Activated CD4-positive, alpha-beta T cell treated with anti-CD3 and anti-CD28 coated beads, Interleukin-2, amount 50 U/mL, for 4 hours (primary cell): ENCODE data around the gene LIPJ.

Source experiments
- DNase-seq, 2 experiments: peaks; one replicate each; pipeline ENCODE4 v3.0.0-alpha.2; 2020

The LIPJ gene

DNA sequence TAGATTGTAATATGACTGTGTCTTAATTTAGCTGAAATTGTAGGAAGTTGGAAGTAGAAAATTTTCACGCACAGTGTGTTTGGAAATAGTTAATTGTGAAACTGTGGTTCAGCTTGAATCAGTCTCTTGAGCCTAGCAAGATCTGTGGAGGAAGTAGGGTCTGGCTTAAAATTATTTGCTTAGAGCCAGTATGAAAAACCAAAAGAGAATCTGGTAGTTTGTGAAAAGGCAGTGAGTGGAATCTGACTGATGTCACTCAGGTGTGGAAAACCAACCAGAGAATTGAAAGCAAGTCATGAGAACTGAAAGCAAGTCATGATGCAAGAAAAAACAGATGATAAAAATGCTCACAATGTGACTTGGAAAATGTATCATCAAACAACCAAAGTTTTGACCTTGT lies 11.5 kb downstream of the LIPJ start:
- no peak for DNase-seq

DNA sequence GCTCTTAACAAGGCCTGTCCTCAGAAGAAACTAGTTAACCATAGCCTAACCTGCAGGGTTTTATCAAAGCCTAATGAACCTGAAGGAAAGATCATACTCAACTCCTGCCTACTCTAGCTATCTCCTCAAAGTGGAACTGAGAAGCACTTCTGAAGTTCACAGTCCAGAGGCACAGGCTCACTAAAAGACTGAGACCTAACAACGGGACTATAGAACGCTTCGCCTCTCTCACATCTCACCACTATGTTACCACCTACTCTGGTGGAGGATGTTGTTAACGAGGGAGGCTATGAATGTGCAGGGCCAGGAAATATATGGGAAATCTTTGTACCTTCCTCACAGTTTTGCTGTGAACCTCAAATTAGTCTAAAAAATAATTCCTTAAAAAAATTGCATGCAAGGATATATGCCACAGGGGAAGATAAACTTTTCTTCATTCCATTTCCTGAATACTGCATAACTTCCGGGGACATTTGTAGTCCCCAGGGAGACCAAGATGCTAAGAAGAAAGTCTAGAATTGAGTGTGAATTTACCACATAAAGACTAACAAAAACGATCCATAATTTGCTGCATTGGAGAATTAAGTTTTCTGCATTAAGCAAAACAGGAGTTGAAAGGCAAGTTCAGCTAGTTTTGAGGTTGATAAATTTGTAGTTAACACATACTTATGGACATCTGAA lies 21.6 kb downstream of the LIPJ start:
- DNase-seq: no peak

DNA sequence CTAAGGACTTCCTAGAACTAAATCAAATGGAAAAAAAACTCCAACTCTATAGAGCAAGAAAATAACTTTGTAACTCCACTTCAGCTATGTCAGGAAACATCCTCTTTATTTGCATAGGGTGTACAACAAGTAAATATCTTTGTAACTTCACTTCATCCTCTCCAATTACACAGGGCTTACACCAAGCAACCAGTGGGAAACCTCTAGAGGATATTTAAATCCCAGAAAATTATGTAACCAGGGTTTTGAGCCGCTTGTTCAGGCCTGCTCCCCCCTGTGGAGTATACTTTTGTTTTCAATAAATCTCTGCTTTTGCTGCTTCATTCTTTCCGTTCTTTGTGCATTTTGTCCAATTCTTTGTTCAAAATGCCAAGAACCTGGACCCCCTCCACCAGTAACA lies 22.2 kb downstream of the LIPJ start:
- DNase-seq: no peak

DNA sequence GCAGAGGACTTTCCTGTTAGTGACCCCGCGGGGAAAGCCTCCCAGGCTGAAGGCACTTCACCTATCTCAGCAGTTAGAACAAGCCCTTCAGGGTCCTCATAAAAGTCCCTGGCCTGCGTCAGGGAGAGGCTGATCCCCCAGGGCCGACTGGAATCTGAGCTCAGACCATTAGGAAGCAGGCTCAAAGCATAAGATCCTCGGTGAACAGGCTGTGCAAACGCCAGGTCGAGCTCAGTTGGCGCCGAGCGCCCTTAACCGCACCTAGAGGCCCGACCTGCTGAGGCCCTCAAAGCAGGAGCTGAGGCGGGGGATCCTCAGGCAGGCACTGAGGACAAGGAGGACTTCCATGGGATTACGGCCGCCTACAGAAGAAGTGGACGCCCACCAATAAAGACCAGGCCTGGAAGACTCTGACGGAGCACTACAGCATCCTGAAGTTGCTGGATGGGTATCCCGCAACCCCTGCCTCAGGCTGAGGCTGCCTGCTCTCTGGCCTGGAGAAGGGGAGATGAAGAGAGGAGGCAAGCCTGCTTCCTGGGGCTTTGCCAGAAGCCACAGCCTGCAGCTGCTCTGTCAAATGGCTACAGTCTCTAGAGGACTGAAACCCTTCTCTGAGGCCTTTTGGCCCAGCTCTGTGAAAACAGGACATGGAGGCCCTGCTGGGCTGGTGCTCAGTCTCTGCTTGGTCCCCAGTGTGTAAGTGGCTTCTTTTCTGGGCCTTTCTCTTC lies 29.9 kb downstream of the LIPJ start:
- no peak for DNase-seq

DNA sequence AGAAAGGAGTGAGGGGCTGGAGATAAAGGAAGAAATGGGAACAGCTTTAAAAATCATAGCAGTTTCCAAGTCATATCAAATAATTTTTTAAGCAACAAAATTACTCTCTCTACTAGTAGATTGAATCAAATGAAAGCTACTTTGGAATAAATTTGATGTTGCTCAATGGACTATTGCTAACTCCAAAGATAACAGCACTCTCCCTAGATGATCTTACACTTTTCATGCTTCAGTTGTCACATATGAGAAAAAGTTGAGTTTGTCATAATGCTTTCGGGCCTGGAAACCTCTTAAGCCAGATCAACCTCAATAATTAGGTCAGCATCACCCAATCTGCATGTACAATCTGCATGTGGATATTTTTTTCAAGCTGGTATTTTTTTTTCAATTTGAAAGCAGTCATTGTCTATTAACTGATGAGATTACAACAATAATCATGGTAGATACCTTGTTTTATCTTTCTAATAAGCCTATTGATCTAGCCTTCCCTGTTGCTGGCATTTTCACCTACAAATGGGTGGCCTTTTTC lies 31.3 kb downstream of the LIPJ start:
- no peak for DNase-seq

DNA sequence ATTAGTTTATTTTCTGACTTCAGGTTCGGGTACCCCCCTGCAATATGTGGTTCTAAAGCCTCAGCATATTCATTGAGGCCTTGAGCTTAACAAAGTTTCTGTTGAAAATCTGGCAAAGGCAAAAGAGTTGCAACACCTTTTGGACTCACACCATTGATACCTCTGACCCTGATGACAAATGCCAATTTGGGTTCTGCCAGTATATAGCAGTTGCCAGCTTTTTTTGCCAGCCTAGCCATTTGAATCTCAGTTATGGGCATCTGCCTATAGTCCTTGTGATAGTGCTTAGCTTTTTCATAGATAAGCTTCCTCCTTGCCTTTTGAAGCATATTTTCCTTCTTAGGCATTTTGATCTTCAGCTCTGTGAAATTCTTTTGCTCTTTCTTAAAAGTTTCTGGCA lies 31.9 kb downstream of the LIPJ start:
- DNase-seq: no peak

DNA sequence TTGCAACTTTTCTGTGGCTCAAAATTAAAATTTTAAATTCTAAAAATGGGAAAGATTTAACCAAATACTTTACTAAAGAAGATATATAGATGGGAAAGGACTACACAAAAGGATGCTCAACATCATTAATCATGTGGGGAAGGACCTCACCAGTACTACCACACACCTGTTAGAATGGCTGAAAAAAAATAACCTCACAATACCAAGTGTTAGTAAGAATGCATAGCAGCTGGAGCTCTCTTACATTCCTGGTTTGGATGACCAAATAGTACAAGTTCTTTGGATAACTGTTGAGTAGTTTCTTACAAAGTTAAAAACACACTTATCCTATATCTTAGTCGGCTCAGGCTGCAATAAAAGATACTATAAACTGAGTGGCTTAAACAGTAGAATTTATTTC lies 33.9 kb downstream of the LIPJ start:
- DNase-seq: no peak

DNA sequence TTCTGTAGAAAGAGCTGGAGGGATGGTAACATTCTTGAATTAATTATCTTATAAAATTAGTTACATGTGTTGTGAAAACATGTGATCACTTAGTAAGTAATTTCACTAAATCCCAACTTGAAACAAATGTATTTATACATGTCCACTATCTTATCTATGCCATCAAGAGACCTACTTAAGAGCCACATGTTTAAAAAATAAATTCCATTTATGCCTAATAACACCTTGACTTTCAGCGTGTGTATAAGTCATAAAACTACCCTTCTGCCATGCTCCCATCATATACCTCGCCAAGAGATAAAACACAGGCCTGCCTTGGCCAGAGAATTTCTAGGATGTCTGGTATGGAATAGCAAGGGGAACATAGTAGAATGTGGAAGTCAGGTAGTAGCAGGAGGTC lies 37.3 kb downstream of the LIPJ start:
- no peak for DNase-seq

DNA sequence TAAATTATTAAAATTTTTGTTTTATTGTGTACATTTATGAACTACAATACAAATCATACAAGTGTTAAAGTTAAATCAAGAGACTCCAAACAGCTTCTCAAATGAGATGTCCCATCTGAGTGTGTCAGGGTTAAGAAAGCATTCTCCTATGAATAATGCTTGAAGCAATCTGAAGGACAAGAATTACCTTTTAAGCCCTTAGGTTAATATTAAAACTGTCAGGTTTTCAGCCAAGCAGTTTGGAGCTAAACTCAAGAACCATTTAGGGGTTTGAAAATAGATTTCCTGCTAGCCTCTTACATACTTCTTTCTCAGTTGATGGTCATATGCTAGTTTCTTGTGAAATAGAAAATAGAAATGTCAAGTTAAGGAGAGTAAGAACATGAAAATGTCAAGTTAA lies 38.3 kb downstream of the LIPJ start:
- no peak for DNase-seq

DNA sequence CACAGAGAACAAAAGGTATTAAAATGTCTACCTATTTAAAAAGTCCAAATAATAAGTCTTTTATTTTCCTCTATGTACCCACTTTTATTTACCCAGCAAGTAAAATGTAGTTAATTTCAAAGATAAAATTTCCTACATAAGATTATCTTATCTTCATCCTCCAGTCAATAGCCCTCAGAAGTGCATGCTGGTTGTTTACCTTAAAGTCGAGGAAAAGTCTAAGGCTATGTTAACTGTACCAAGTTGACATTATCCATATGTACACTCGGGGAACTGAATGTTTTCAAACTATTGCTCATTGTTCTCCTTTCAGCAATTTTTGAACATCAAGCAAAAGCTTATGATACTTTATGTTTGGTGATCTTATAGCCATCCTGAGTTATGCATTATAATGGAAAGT lies 53.6 kb downstream of the LIPJ start:
- DNase-seq: no peak

DNA sequence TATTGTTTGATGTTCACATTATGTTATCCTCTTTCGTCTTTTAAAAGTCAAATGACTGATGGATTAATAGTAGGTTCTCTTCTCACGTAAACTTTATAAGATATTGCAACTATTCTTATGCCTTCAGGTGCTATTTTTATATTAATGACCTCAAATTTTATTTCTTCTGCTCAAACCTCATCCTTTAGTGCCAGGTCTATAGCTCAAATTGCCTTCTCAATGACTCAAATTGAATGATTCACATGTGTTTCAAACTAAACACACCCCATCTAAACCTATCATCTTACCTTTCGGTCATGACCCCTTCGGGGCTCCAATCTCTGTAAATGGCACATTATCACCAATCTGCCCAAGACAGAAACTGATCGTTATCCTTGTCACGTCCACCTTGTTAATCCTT lies 55.6 kb downstream of the LIPJ start:
- DNase-seq: no peak

DNA sequence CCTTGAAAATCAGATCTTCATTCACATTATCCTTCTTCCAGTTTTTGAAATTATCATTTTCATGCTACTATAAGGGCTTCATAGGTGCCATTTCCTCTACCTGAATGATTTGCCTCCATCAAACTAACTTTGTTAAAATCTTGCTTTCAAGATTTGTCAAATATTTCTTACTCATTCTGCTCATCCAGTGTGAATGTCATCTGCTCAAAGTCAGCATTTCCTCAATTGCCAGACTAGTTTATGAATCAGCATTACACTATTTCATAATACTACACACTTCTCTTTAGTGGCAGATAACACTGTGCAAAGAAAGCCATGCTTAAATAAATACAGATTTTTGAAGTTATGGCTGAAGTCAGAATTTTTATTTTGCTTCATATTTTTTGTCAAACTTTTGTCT lies 56.4 kb downstream of the LIPJ start:
- DNase-seq: no peak

DNA sequence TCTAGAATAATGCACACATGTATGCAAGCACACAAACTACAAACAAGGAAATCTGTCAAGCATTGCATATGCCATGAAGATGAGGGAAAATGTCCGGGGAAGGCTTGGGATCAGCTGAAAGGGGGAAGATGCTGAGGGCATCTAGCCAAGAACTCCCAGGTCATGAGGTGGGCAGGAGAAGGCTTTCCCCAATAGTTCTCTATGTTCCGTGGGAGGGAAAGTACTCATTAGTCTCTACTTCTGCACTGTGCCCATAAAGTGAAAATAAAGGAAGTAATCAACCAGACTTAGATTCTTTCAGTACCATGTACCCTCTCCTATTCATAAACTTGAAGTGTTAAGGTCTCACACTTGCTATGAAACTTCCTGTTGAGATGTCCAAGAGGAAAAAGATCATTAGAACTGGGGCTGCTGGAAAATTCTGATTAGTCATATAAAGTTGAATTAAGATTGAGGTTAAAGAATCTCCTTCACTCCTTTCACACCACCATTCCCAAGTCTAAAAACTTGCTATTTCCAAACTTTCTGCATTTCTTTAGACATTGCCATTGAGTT lies 60.6 kb downstream of the LIPJ start:
- DNase-seq: no peak

DNA sequence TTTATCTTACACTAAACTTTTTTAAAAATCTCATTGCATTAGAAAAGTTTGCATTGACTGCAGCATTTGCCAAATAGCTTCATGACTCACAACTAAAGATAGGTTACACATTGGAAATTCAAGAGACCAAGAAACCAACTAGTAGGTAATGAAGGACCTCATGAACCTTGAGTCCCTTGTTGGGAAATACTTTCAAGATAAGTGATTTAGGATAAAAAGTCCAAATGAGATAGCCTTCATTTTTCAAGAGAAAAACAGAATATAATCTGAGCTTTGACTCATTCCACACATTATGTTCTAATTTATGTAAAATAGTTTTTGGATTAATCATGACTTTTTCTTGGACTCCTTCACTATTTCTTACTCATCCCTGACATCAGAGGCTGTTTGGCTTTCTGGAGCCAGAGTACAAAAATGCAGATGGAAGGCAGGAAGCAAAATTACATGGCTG lies 64.6 kb downstream of the LIPJ start:
- no peak for DNase-seq

DNA sequence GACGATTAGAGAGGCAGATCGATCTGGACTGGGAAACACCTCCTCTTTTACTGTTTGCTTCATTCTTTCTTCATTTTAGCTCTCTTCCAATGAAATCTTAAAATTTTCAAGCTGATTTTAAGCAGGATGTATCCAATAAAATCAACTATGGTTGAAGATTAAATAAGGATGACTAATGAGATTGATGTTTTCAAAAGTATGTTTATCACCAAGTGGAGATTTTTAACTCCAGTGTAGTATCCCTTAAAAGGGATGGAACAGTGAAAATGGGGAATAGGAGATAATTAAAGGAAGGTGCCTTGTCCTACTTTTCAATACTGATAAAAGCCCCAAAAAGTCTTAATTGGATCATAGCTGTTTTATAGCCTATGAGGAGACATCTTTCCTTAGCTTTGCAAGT lies 66.1 kb downstream of the LIPJ start:
- DNase-seq: no peak
